ENCODE measurements around the gene CALM3. TPM values are rescaled to one million over a fixed set of nuclear protein-coding genes. Genes with fewer than 3 reads are reported as not detected.

The CALM3 gene
- total and polyA plus RNA-seq, 2 donors from 2014 or later, result 217 to 350 TPM

DNA sequence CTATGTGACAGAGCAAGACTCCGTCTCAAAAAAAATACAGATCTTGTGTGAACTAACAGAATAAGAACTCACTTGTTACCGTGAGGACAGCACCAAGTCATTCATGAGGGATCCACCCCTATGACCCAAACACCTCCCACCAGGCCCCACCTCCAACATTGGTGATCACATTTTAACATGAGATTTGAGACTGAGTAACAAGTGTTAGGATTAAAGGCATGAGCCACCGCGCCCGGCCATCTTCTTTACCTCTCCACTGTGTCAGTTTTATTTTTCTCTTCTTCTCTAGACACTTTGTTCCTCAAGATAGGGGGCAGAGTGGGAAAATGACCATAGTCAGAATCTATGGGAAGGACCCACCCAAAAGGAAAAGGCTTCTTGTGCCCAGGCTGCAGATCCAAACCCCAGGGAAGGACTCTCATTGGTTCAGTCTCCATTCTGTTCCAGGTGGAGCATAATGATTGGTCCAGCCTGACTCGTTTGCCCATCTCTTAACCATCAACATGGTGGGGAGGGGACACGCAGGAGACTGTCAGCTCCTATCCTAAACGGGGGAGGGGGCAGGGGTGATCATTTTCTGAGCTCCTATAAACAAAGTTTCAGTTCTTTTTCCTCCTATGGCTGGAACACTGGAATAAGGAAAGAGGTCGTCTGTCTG is 1.3 kb upstream of the CALM3 start:
- Histone ChIP-seq H3K27ac (ENCODE audit: low read depth in 2 of 2, low read length in 2 of 2) (peak overlapping the region in 1 of 2 donors; percentile 100), H3K4me1 (ENCODE audit: control insufficient read depth in 2 of 3, insufficient read depth in 2 of 3, low read depth in 1 of 3, low read length in 3 of 3) (peaks cover 0 to 23% (median 16%) of the 10 kb centered on the region in 3 donors), H3K27me3 (ENCODE audit: control insufficient read depth, insufficient read depth, low read length) (no peaks in the 10 kb centered on the region), H3K36me3 (ENCODE audit: control insufficient read depth in 2 of 3, insufficient read depth in 3 of 3, low read length in 3 of 3) (no peaks in the 10 kb centered on the region), H3K9ac (ENCODE audit: low read length in 3 of 3) (peak overlapping the region; percentile 97 to 99 (median 98)), H3K4me3 (ENCODE audit: low read length in 3 of 3) (peak overlapping the region; percentile 92 to 97 (median 94)), H3K9me3 (ENCODE audit: control insufficient read depth in 2 of 3, insufficient read depth in 1 of 3, low read length in 3 of 3) (no peaks in the 10 kb centered on the region)
- intact Hi-C loops (cut with DNase I), result no loop called here
- TF ChIP-seq, protein P1, sequence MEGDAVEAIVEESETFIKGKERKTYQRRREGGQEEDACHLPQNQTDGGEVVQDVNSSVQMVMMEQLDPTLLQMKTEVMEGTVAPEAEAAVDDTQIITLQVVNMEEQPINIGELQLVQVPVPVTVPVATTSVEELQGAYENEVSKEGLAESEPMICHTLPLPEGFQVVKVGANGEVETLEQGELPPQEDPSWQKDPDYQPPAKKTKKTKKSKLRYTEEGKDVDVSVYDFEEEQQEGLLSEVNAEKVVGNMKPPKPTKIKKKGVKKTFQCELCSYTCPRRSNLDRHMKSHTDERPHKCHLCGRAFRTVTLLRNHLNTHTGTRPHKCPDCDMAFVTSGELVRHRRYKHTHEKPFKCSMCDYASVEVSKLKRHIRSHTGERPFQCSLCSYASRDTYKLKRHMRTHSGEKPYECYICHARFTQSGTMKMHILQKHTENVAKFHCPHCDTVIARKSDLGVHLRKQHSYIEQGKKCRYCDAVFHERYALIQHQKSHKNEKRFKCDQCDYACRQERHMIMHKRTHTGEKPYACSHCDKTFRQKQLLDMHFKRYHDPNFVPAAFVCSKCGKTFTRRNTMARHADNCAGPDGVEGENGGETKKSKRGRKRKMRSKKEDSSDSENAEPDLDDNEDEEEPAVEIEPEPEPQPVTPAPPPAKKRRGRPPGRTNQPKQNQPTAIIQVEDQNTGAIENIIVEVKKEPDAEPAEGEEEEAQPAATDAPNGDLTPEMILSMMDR (IDR thresholded peaks at IDR 0.05; ENCODE audit: borderline replicate concordance, extremely low read depth, insufficient read depth), result no peak
- DNase-seq (no peak), FAIRE-seq (no peak)

DNA sequence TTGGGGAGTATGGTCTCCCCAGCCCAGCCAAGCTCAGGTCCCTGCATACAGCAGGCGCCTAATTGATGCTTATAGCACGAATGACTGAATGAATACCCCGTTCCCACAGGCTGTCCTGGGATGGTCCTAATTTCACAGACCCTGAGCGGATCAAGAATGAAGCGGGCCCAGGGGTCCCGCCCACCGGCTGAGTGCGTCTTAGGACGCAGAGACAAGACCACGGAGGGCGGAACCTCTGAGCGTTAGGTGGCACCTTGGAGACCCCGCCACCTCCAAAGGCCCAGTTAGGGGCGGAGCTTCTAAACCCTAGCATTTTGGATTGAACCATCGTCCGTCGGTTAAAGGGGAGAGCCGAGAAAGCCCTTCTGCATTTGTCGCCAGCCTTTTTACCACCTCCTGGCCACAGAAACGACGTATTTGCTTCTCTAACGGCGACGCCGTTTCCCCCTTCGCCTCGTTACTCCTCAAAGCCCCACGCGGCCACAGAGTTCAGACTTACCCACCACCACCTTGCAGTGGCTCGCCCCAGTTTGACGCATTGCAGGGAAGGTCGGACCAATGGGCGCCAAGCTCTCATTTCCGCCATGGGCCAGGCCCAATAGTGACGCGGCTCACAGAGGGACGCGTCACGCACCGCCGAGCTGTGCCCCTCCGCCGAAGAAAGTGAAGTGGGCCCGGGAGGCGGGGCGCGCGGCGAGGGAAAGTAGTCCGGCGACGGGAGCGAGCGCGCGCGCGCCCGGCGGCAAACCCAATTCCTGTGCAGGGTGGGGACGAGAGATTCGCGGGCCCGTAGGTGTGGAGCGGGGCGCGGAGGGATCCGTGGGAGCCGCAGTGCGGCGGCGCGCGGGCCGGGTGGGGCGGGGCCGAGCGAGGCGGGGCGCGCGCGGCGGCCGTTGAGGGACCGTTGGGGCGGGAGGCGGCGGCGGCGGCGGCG is 479 bp upstream of the CALM3 start:
- intact Hi-C loops (cut with DNase I), result no loop called here
- no peak for FAIRE-seq
- TF ChIP-seq, protein P1 (IDR thresholded peaks at IDR 0.05; ENCODE audit: borderline replicate concordance, extremely low read depth, insufficient read depth), result no peak

DNA sequence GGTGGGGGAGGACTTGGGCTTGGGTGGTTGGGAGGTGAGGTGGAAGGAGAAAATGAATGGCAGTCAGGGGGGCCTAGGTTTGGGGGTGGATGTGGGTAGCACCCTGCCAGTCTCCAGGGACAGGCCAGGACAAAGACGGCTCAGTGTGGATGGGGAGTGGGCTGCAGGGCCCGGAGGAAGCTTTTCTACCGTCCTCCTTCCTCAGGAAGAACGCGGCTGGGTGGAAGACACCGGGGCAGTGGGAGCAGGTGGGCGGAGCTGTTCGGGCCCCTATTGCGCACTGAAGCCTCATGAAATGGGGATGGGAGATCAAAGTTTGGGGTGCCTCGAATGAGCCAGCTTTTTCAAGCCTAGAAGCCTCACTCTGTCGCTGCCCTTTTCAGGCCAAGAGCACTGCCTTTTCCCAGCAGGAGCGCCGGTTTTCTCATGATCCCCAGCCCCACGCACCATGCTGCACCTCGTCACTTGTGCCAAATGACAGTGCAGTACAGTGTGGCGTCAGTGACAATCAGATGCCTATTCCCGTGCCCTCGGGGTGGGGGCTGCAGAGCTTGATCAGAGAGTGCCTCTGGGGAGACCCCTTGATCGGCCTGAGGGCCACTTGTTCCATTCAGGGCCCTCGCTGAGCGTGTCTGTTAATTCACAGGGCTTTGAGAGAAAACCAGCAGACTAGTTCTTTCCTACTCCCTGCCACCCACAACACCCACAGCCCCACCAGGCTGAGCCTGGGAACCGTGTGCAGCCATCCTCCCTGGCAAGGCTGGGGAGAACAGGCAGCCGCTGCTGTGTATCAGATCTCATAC is 1.5 kb downstream of the CALM3 start:
- intact Hi-C loops (cut with DNase I), result no loop called here
- Histone ChIP-seq H3K9me3 (ENCODE audit: control insufficient read depth in 2 of 3, insufficient read depth in 1 of 3, low read length in 3 of 3) (no peaks in the 10 kb centered on the region), H3K36me3 (ENCODE audit: control insufficient read depth in 2 of 3, insufficient read depth in 3 of 3, low read length in 3 of 3) (peaks cover 0 to 17% (median 8%) of the 10 kb centered on the region in 3 donors), H3K4me1 (ENCODE audit: control insufficient read depth in 2 of 3, insufficient read depth in 2 of 3, low read depth in 1 of 3, low read length in 3 of 3) (peaks cover 0 to 33% (median 20%) of the 10 kb centered on the region in 3 donors), H3K4me3 (ENCODE audit: low read length in 3 of 3) (peak overlapping the region; percentile 77 to 97 (median 89)), H3K9ac (ENCODE audit: low read length in 3 of 3) (peak overlapping the region; percentile 63 to 84 (median 77)), H3K27me3 (ENCODE audit: control insufficient read depth, insufficient read depth, low read length) (no peaks in the 10 kb centered on the region), H3K27ac (ENCODE audit: low read depth in 2 of 2, low read length in 2 of 2) (peak overlapping the region; percentile 78 to 80)
- DNase-seq (no peak), FAIRE-seq (no peak)
- TF ChIP-seq, protein P1 (IDR thresholded peaks at IDR 0.05; ENCODE audit: borderline replicate concordance, extremely low read depth, insufficient read depth), result no peak

More for the DNA sequence above, 479 bp upstream of the CALM3 start:
- Histone ChIP-seq H3K27ac (ENCODE audit: low read depth in 2 of 2, low read length in 2 of 2) (peak overlapping the region; percentile 100), H3K4me3 (ENCODE audit: low read length in 3 of 3) (peak overlapping the region; percentile 92 to 97 (median 97)), H3K36me3 (ENCODE audit: control insufficient read depth in 2 of 3, insufficient read depth in 3 of 3, low read length in 3 of 3) (peaks cover 0 to under 1% (median under 1%) of the 10 kb centered on the region in 3 donors), H3K27me3 (ENCODE audit: control insufficient read depth, insufficient read depth, low read length) (no peaks in the 10 kb centered on the region), H3K4me1 (ENCODE audit: control insufficient read depth in 2 of 3, insufficient read depth in 2 of 3, low read depth in 1 of 3, low read length in 3 of 3) (peaks cover 0 to 29% (median 20%) of the 10 kb centered on the region in 3 donors), H3K9me3 (ENCODE audit: control insufficient read depth in 2 of 3, insufficient read depth in 1 of 3, low read length in 3 of 3) (no peaks in the 10 kb centered on the region), H3K9ac (ENCODE audit: low read length in 3 of 3) (peak overlapping the region; percentile 97 to 99 (median 98))
- DNase-seq, result peak; percentile 98 to 99 (median 99)

All from kidney (tissue), 14 donors.